GM10847 (cell line): ENCODE data around the gene PDXK.

ENCODE experiments used
- POLR2A ChIP-seq: IDR thresholded peaks from 2 replicates; pipeline ENCODE4 v1.6.1; 2011; ENCODE audit not compliant: insufficient read length; ENCODE audit errors: extremely low read depth

The PDXK gene

DNA sequence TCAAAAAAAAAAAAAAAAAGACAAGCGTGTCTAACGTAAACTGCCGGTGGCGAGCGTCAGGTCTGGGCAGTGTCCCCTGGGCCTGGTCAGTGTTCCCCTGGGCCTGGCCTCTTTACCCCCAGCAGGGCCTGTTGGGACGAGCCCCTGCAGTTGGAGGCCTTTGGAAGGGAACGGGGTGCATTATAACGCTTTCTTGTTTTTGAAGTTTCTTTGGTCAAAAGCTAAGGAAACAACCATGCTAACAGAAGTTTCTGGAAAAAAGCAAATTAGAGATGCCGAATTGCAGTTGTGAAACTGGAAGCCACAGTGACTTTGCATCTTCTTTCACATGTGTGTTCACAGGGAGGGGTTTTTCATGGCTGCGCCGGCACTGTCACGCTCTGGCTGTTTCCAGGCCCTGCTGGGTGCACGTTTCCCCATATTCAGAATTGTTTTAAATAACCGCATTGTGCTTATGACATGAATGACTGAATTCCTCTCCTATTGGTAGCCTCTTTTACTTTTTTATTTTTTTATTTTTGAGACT, 86.4 kb downstream of the PDXK start:
- no peak for TF ChIP-seq POLR2A

DNA sequence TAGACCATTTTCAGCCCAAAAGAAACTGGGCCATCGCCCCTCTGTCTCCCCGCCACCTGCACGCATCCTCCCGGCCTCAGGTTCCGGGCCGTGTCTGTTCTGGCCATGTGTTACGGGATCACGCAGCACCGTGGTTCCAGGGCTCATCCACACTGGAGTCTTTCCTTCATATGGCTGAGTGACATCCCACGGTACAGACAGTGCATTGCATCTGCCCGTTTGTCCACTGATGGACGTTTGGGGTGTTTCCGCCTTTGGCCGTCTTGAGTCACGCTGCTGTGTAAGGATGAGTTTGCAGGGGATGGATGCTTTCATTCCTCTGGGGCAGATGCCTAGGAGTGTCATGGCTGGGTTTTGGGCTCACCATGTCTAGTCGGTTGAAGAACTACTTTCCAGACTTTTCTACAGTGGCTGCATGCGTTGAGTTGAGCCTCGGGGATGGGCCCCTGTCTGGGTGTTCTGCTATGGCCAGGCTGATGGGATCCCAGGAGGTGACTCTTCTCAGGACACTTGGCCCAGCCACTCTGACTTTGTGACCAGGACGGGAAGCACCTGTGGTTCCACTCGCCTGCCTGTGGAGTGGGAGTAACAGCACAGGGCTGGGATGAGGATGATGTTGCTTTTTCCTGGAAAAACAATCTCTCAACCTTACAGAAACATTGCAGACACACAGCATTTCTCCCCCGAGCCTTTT, 87.2 kb downstream of the PDXK start:
- TF ChIP-seq POLR2A, result no peak

DNA sequence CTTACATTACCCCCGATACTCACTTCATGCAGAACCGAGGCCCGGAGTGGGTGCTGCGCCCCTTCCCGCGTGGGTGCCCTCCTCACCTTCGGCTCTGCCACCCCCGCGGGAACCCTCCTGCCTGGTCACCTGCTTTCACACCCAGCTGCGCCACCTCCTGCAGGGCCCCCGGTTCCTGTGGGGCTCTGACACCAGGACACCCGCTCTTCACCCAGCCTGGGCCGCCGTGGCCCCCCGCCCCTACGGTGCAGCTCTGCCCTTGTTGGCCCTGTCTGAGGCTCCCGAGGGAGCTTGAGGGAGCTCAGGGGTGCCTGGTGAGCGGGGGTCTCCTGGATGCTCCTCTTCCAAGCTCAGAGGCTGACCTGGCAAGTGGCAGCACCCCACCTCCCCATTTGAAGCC, 89.4 kb downstream of the PDXK start:
- no peak for TF ChIP-seq POLR2A

DNA sequence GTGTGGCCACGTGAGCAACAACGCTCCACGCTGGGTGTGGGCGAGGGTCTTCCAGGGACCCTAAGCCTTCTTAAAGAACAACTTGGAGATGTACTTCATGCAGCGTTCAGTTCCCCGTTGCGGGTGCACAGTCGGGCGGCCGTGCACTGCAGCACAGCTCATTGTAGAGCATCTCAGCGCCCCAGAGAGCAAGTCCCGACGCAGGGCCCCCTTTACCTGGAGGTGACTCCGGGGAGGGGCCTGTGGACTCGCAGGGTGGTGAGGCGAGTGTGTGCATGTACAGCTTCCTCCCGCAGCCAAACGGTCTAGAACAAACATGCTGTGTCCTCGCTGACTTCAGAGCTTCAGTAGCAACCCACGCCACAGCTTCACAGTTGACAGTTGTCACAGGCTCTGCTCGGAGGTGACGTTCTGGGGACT, 89.9 kb downstream of the PDXK start:
- no peak for TF ChIP-seq POLR2A

DNA sequence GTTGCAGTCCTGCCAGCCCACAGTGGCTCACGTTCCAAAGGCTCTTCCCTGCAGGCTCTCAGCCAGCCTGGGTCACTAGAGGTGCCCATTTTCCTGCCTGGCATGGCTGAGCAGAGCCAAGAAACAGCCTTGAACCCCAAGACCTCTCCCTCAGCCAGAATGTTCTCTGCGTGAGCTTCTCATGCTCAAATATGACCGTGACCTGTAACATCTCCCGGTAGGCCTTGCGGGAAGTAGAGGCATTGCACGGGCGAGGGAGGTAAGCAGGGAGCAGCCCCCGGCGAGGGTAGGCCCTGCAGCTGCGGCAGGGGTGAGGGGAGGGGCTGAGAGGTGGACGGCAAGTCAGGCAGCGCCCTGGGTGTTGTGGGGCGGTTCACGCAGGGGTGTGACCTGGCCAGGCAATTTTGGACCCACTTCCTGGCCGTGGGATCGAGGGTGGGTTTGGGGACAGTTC, 90.4 kb downstream of the PDXK start:
- no peak for TF ChIP-seq POLR2A

DNA sequence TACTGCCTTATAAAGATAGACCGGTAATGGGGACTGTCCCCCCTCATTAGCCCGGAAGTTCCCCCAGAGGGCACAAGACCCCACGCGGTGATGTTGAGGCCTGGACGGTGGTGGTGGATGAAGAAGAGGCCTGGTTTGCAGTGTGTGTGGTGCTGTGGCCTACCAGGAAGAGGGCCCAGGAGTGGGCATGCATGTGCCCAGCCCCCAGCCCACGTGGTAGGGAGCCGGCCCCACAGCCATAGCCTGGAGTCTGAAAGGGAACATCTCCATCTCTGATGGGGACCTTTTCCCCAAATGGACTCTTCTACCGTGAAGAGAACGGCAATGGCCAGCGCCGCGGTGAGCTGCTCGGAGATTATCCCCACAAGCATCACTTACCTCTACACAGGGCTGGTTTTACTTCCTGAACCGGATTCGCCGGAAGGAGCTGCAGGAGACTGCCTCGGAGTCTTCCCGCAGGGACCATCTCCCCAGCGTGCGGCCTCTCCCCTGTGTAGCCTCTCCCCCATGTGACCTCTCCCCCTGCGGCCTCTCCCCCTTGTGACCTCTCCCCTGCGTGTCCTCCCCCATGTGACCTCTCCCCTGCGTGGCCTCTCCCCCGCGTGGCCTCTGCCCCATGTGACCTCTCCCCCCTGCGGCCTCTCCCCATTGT, 91.0 kb downstream of the PDXK start:
- no peak for TF ChIP-seq POLR2A

DNA sequence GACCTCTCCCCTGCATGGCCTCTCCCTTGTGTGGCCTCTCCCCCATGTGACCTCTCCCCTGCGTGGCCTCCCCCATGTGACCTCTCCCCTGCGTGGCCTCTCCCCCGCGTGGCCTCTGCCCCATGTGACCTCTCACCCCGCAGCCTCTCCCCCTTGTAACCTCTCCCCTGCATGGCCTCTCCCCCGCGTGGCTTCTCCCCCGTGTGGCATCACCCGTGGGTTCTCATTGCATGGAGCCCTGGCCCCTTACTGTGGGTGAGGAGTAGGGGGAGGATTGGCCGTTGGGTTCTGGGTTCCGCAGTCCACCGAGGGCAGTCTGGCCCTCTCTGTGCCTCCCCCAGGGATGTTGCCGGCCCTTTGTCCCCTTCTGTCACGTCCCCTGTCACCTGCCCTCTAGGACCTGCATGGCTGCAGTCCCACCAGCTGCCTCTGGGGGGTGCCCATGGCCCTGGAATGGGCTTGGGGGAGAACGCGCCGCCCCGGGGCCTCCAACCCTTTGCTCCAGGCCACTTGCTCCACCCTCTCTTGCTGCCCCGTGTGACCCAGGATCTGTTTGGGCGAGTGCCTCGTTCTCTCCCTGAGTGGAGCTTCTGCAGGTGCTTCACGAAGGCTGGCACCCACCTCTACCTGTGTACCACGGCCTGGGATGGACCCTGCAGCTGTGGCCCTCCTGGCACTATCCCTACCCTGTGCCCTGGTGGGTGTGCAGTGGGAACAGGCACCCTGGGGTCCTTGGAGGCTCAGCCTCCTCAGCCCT, 91.8 kb downstream of the PDXK start:
- TF ChIP-seq POLR2A, result no peak

DNA sequence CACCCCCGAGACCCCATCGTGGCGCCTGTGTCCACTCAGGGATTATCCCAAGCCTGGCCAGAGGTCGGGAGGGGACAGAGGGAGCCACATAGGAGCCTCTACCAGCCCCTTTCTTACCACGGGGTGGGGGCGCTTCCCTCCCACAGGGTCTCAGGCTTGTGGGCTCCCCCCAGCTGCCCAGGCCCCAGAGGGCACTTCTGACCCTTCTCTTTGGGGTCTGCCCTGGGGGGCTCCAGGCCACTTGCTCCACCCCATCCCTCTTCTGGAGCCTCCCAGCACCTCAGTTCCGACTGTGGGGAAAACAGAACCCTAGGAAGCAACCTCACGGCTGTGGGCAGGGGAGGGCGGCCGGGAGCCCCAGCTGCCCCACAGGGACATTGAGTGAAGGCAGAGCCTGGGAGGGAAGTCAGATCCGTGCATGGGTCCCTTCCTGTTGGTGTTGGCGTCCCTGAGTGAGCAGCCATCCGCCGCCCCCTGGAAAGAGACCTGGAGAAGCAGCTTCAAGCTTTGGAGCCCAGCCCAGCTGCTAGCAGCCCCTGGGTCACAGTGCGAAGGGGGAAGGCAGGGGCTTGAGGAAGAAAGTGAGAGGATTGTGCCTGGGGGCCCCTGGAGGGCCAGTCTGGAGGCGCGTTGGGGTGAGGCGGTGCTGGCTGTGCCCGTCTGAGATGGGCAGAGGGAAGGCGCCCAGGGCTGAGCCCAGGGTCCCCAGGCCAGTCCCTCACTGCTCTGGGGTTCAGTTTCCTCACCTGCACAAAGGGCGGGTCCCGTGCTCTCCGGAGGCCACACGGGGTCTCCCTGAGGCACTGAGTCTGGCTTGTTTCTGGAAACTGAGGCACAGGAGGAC, 92.6 kb downstream of the PDXK start:
- TF ChIP-seq POLR2A, result no peak
